22Rv1 (cell line): ENCODE measurements around the gene JAML.

Experiments
- ZFX ChIP-seq: fragments of 450-650 bp; IDR thresholded peaks from 2 replicates; pipeline ENCODE4 v1.6.1; 2017; ENCODE audit warnings: antibody characterized with exemption, borderline replicate concordance
- TF ChIP-seq, protein P1 (sequence below): fragments of 450-650 bp; IDR thresholded peaks from 2 replicates; pipeline ENCODE4 v1.5.1; 2017; ENCODE audit warnings: mild to moderate bottlenecking

GRCh38 chr11:118231461-118231860 is 6.7 kb upstream of the JAML start:
- TF ChIP-seq, protein P1, sequence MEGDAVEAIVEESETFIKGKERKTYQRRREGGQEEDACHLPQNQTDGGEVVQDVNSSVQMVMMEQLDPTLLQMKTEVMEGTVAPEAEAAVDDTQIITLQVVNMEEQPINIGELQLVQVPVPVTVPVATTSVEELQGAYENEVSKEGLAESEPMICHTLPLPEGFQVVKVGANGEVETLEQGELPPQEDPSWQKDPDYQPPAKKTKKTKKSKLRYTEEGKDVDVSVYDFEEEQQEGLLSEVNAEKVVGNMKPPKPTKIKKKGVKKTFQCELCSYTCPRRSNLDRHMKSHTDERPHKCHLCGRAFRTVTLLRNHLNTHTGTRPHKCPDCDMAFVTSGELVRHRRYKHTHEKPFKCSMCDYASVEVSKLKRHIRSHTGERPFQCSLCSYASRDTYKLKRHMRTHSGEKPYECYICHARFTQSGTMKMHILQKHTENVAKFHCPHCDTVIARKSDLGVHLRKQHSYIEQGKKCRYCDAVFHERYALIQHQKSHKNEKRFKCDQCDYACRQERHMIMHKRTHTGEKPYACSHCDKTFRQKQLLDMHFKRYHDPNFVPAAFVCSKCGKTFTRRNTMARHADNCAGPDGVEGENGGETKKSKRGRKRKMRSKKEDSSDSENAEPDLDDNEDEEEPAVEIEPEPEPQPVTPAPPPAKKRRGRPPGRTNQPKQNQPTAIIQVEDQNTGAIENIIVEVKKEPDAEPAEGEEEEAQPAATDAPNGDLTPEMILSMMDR: no peak
- TF ChIP-seq ZFX: no peak
